Measurements from ENCODE around the gene PKNOX2. TPM values are rescaled to one million over a fixed set of nuclear protein-coding genes. Genes with fewer than 3 reads are reported as not detected.

PKNOX2 gene
- total and polyA plus RNA-seq, 9 of the 15 experiments (the other 6 are each of a cell fraction or from before 2014, with no cell fraction given): not detected

DNA sequence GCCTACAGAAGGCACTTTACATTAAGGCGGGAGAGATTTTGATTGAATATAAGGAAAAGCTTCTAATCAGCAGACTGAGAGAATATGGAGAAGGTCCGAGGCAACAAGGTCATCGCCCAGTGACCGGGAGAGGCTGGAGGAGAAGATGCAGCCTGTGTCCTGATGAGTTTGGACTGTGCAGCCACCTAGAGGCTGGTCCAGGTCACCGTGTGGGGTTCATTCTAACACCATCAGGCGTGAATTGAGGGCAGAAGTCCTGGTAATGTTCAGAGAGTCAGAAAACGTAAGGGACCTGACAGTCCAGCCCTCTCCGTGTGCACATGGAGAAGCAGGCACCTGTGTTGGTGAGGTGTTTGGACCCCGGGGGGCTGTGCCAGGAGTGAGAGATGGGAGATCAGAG, 228.8 kb downstream of the PKNOX2 start (continued):
- TF ChIP-seq, protein P1, sequence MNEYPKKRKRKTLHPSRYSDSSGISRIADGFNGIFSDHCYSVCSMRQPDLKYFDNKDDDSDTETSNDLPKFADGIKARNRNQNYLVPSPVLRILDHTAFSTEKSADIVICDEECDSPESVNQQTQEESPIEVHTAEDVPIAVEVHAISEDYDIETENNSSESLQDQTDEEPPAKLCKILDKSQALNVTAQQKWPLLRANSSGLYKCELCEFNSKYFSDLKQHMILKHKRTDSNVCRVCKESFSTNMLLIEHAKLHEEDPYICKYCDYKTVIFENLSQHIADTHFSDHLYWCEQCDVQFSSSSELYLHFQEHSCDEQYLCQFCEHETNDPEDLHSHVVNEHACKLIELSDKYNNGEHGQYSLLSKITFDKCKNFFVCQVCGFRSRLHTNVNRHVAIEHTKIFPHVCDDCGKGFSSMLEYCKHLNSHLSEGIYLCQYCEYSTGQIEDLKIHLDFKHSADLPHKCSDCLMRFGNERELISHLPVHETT (CRISPR knock-in tag; conservative IDR thresholded peaks at IDR 0.05 in 1 of 2, IDR thresholded peaks at IDR 0.05 in 1 of 2): no peak
- peak in 1 of 2 experiments; percentile 20; a peak in 1 of 4 replicates for TF ChIP-seq RAD21 (CRISPR knock-in tag; conservative IDR thresholded peaks at IDR 0.05 in 1 of 2, IDR thresholded peaks at IDR 0.05 in 1 of 2)
- TF ChIP-seq SMARCA5 (IDR thresholded peaks at IDR 0.05): no peak
- no peak for TF ChIP-seq HIVEP1 (CRISPR knock-in tag; IDR thresholded peaks at IDR 0.05)
- TF ChIP-seq ZNF184 (CRISPR knock-in tag; IDR thresholded peaks at IDR 0.05): no peak
- TF ChIP-seq, protein P2, sequence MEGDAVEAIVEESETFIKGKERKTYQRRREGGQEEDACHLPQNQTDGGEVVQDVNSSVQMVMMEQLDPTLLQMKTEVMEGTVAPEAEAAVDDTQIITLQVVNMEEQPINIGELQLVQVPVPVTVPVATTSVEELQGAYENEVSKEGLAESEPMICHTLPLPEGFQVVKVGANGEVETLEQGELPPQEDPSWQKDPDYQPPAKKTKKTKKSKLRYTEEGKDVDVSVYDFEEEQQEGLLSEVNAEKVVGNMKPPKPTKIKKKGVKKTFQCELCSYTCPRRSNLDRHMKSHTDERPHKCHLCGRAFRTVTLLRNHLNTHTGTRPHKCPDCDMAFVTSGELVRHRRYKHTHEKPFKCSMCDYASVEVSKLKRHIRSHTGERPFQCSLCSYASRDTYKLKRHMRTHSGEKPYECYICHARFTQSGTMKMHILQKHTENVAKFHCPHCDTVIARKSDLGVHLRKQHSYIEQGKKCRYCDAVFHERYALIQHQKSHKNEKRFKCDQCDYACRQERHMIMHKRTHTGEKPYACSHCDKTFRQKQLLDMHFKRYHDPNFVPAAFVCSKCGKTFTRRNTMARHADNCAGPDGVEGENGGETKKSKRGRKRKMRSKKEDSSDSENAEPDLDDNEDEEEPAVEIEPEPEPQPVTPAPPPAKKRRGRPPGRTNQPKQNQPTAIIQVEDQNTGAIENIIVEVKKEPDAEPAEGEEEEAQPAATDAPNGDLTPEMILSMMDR (IDR thresholded peaks at IDR 0.05 in 2 of 3, conservative IDR thresholded peaks at IDR 0.05 in 1 of 3; ENCODE audit: insufficient read depth in 2 of 3, low read depth in 1 of 3, low read length in 3 of 3): peak; percentile 24 to 52 (median 34); a peak in 3 of 6 replicates
- TF ChIP-seq, protein P3, sequence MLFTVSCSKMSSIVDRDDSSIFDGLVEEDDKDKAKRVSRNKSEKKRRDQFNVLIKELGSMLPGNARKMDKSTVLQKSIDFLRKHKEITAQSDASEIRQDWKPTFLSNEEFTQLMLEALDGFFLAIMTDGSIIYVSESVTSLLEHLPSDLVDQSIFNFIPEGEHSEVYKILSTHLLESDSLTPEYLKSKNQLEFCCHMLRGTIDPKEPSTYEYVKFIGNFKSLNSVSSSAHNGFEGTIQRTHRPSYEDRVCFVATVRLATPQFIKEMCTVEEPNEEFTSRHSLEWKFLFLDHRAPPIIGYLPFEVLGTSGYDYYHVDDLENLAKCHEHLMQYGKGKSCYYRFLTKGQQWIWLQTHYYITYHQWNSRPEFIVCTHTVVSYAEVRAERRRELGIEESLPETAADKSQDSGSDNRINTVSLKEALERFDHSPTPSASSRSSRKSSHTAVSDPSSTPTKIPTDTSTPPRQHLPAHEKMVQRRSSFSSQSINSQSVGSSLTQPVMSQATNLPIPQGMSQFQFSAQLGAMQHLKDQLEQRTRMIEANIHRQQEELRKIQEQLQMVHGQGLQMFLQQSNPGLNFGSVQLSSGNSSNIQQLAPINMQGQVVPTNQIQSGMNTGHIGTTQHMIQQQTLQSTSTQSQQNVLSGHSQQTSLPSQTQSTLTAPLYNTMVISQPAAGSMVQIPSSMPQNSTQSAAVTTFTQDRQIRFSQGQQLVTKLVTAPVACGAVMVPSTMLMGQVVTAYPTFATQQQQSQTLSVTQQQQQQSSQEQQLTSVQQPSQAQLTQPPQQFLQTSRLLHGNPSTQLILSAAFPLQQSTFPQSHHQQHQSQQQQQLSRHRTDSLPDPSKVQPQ (CRISPR knock-in tag; IDR thresholded peaks at IDR 0.05; ENCODE audit: borderline replicate concordance): no peak
- TF ChIP-seq, protein P4, sequence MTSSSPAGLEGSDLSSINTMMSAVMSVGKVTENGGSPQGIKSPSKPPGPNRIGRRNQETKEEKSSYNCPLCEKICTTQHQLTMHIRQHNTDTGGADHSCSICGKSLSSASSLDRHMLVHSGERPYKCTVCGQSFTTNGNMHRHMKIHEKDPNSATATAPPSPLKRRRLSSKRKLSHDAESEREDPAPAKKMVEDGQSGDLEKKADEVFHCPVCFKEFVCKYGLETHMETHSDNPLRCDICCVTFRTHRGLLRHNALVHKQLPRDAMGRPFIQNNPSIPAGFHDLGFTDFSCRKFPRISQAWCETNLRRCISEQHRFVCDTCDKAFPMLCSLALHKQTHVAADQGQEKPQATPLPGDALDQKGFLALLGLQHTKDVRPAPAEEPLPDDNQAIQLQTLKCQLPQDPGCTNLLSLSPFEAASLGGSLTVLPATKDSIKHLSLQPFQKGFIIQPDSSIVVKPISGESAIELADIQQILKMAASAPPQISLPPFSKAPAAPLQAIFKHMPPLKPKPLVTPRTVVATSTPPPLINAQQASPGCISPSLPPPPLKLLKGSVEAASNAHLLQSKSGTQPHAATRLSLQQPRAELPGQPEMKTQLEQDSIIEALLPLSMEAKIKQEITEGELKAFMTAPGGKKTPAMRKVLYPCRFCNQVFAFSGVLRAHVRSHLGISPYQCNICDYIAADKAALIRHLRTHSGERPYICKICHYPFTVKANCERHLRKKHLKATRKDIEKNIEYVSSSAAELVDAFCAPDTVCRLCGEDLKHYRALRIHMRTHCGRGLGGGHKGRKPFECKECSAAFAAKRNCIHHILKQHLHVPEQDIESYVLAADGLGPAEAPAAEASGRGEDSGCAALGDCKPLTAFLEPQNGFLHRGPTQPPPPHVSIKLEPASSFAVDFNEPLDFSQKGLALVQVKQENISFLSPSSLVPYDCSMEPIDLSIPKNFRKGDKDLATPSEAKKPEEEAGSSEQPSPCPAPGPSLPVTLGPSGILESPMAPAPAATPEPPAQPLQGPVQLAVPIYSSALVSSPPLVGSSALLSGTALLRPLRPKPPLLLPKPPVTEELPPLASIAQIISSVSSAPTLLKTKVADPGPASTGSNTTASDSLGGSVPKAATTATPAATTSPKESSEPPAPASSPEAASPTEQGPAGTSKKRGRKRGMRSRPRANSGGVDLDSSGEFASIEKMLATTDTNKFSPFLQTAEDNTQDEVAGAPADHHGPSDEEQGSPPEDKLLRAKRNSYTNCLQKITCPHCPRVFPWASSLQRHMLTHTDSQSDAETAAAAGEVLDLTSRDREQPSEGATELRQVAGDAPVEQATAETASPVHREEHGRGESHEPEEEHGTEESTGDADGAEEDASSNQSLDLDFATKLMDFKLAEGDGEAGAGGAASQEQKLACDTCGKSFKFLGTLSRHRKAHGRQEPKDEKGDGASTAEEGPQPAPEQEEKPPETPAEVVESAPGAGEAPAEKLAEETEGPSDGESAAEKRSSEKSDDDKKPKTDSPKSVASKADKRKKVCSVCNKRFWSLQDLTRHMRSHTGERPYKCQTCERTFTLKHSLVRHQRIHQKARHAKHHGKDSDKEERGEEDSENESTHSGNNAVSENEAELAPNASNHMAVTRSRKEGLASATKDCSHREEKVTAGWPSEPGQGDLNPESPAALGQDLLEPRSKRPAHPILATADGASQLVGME (CRISPR knock-in tag; IDR thresholded peaks at IDR 0.05): no peak
